Ishikawa (cell line): ENCODE results near the gene SRSF2.

Source experiments
- CEBPB ChIP-seq: IDR thresholded peaks from 2 replicates; pipeline ENCODE4 v1.6.1; 2012
- CREB1 ChIP-seq: IDR thresholded peaks from 2 replicates; pipeline ENCODE4 v1.6.1; 2012; ENCODE audit warnings: low read depth
- EGR1 ChIP-seq: IDR thresholded peaks from 2 replicates; pipeline ENCODE4 v1.6.1; 2012
- EP300 ChIP-seq: IDR thresholded peaks from 2 replicates; pipeline ENCODE4 v1.6.1; 2012; ENCODE audit warnings: borderline replicate concordance
- FOXM1 ChIP-seq: IDR thresholded peaks from 2 replicates; pipeline ENCODE4 v1.6.1; 2012; ENCODE audit warnings: low read depth, borderline replicate concordance
- MAX ChIP-seq: IDR thresholded peaks from 2 replicates; pipeline ENCODE4 v1.6.1; 2012
- NFIC ChIP-seq: IDR thresholded peaks from 2 replicates; pipeline ENCODE4 v1.6.1; 2012
- RAD21 ChIP-seq: IDR thresholded peaks from 2 replicates; pipeline ENCODE4 v1.6.1; 2012; ENCODE audit warnings: low read depth
- REST ChIP-seq: IDR thresholded peaks from 2 replicates; pipeline ENCODE4 v1.6.1; 2012; ENCODE audit warnings: low read depth, mild to moderate bottlenecking
- TAF1 ChIP-seq: IDR thresholded peaks from 2 replicates; pipeline ENCODE4 v1.6.1; 2012; ENCODE audit warnings: low read depth, mild to moderate bottlenecking
- TCF12 ChIP-seq: IDR thresholded peaks from 2 replicates; pipeline ENCODE4 v1.6.1; 2012; ENCODE audit warnings: low read depth
- TEAD4 ChIP-seq: IDR thresholded peaks from 2 replicates; pipeline ENCODE4 v1.6.1; 2012
- USF1 ChIP-seq: IDR thresholded peaks from 2 replicates; pipeline ENCODE4 v1.6.1; 2012
- YY1 ChIP-seq: IDR thresholded peaks from 2 replicates; pipeline ENCODE4 v1.6.1; 2012; ENCODE audit warnings: low read depth
- ZBTB7A ChIP-seq: IDR thresholded peaks from 2 replicates; pipeline ENCODE4 v1.6.1; 2012; ENCODE audit warnings: low read depth

SRSF2 gene

GRCh38 chr17:76685846-76686245 is 51.3 kb downstream of the SRSF2 start:
- TF ChIP-seq TCF12 (no peak), MAX (no peak), USF1 (no peak)

GRCh38 chr17:76685366-76685765 is 51.8 kb downstream of the SRSF2 start:
- TF ChIP-seq TAF1 = no peak
- TF ChIP-seq FOXM1 = no peak
- no peak for TF ChIP-seq CEBPB
- TF ChIP-seq NFIC = no peak
- no peak for TF ChIP-seq YY1
- TF ChIP-seq REST = no peak
- no peak for TF ChIP-seq ZBTB7A
- no peak for TF ChIP-seq EGR1
- no peak for TF ChIP-seq TEAD4
- no peak for TF ChIP-seq USF1
- TF ChIP-seq CREB1 = no peak
- no peak for TF ChIP-seq EP300
- no peak for TF ChIP-seq TCF12
- TF ChIP-seq RAD21 = no peak
- TF ChIP-seq MAX = no peak

GRCh38 chr17:76684756-76685155 is 52.4 kb downstream of the SRSF2 start:
- TF ChIP-seq EP300 = no peak
- no peak for TF ChIP-seq TAF1
- no peak for TF ChIP-seq CEBPB
- no peak for TF ChIP-seq USF1
- no peak for TF ChIP-seq MAX
- no peak for TF ChIP-seq TEAD4
- TF ChIP-seq CREB1 = no peak
